Measurements from ENCODE around the gene GPRC5B. TPM values are rescaled to one million over a fixed set of nuclear protein-coding genes. Genes with fewer than 3 reads are reported as not detected.

GPRC5B gene
- total and polyA plus RNA-seq, 2 donors = 14.5 to 29.6 TPM

DNA sequence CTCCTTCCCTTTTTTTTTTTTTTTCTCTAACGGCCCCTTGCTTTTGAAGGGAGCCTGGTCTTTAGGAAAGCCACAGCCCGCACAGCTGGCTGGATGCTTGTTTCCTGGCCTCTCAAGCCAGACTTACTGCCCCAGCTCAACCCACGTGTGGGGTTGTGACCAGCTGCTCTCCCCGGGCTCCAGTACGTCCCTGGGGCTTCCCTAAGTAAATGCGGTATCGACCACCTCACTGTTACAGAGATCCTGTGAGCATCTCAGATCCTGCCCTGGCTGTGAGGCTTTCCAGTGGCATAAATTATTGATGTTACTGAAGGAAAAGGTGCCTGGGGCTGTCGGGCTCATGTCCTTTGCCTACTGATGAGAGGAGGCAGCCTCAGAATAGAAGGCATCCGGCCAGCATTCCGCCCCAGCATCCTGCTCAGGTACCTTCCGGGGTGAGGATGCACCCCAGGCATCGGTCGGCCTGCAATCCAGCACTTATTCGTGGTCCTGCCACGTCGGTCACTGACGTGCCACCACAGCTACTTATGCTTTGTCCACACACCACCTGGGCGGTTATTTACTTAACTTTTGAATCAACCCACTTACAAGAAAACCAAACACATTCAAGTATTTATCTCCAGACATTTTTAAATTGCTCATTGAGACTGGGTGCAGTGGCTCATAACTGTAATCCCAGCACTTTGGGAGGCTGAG is 9.6 kb downstream of the GPRC5B start:
- no peaks in the 10 kb centered on the region for H3K4me1 ChIP-seq (ENCODE audit: insufficient read depth)
- no peak overlapping the region for H3K27ac ChIP-seq (ENCODE audit: low read depth)
- H3K4me3 ChIP-seq (ENCODE audit: low read depth, low read length) = no peak overlapping the region
- WGBS = 78% methylated on average over 18 of the region's 18 CpGs
- no peak for DNase-seq (ENCODE audit: extremely low spot score)
- H3K36me3 ChIP-seq (ENCODE audit: insufficient read depth) = no peaks in the 10 kb centered on the region

DNA sequence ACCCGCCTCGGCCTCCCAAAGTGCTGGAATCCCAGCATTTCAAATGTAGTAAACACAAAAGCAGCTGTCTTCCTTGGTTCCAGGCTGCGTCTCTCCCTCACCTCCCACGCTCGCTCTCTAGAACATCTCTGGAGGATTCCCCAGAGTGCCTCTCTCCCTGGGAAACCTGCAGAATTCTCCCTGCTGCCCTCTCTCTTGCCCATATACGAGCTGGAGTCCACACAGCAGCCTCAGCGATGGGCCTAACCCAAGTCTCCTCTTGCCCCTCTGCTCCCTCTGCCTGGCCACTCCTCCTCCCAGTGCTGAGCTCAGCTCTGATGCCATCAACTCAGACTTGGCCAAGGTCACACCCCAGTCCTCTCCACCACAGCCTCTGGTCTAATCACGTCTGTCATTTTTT is 10.6 kb downstream of the GPRC5B start:
- Histone ChIP-seq H3K36me3 (ENCODE audit: insufficient read depth) (no peaks in the 10 kb centered on the region), H3K27ac (ENCODE audit: low read depth) (no peak overlapping the region), H3K4me3 (ENCODE audit: low read depth, low read length) (no peak overlapping the region), H3K4me1 (ENCODE audit: insufficient read depth) (no peaks in the 10 kb centered on the region)
- 82% methylated on average over 8 of the region's 8 CpGs for WGBS
- DNase-seq (ENCODE audit: extremely low spot score) = no peak

DNA sequence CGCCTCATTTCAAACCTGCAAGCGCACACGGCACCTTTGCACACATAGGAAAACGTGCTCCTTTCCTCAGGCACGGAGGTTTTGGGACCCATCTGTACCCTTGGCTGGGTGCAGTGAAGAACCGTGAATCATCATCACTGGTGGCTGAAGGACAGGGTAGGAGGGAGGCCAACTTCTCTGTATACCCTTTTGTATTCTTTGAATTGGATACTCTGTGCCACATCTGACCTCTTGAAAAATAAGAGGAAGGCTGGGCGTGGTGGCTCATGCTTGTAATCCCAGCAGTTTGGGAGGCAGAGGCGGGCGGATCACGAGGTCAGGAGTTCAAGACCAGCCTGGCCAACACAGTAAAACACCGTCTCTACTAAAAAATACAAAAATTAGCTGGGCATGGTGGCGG is 11.7 kb downstream of the GPRC5B start:
- Histone ChIP-seq H3K36me3 (ENCODE audit: insufficient read depth) (no peaks in the 10 kb centered on the region), H3K27ac (ENCODE audit: low read depth) (no peak overlapping the region), H3K4me3 (ENCODE audit: low read depth, low read length) (no peak overlapping the region), H3K4me1 (ENCODE audit: insufficient read depth) (no peaks in the 10 kb centered on the region)
- DNase-seq (ENCODE audit: extremely low spot score) = no peak
- 90% methylated on average over 12 of the region's 12 CpGs for WGBS

DNA sequence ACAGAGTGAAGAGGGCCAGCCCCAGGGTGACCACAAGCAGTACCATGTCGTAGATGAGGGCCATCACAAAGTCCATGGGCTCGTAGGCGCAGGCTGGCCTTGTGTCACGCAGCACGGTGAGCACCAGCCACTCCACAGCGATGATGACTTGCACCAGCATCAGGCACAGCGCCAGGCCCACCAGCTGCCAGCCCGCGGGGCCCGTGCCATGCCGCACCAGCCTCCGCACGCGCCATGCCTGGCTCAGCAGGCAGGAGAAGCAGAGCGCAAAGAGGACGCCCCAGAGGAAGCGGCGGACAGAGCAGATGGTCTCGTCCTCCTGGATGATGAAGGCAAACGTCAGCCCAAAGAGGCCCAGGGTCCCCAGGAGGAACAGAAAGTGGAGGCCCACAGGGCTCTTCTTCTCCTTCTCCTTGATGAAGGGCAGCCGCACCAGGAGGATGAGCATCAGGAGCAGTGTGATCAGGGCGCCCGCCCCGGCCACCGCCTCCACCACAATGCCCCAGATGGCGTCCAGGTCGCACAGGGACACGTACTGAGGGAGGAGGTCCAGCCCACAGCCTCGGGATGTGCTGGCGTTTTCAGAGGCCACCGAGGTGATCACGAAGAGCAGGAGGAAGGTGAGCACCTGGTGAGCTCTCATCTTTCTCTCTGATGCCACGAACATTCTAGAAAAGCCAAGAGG is 12.3 kb downstream of the GPRC5B start:
- Histone ChIP-seq H3K4me3 (ENCODE audit: low read depth, low read length) (no peak overlapping the region), H3K4me1 (ENCODE audit: insufficient read depth) (no peaks in the 10 kb centered on the region), H3K27ac (ENCODE audit: low read depth) (no peak overlapping the region), H3K36me3 (ENCODE audit: insufficient read depth) (no peaks in the 10 kb centered on the region)
- DNase-seq (ENCODE audit: extremely low spot score) = no peak
- 97% methylated on average over 33 of the region's 33 CpGs for WGBS

DNA sequence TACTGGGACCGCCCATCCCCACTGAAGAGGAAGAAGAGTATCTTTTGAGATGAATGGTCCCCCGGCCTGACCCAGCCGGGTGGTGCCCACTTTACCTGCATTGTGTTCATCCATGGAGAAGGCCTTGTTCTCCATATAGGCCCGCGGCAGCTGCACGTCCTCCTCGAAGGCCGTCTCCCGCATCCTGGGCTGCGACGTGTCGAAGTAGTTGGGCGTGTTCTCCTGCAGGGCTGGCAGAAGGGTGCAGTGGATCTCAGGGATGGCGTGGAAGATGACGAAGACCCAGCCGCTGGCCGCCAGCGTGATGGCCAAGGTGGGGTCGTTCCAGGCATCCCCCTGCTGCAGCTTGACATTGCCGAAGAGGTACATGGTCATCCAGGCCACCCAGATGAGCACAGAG is 12.9 kb downstream of the GPRC5B start:
- DNase-seq (ENCODE audit: extremely low spot score) = no peak
- no peaks in the 10 kb centered on the region for H3K36me3 ChIP-seq (ENCODE audit: insufficient read depth)
- H3K27ac ChIP-seq (ENCODE audit: low read depth) = no peak overlapping the region
- 96% methylated on average over 20 of the region's 20 CpGs for WGBS
- H3K4me3 ChIP-seq (ENCODE audit: low read depth, low read length) = no peak overlapping the region
- no peaks in the 10 kb centered on the region for H3K4me1 ChIP-seq (ENCODE audit: insufficient read depth)

DNA sequence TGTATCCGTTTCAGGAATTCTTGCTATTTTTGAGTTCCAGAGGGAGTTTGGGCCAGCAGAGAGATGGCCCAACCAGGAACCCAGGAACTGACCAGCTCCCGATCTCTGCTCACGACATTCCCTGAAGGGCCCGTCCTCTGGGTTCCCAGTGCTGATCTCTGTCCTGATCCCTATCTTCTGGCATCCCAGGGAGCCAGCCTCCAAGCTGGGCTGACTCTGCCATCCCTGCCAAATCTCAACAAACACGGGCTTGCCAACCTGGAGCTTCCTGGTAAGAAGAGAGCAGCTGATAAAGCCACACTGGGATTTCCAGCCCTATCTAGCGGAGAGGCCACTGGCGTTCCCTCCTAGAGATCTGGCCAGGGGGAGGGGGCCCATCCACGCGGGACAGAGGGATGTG is 16.2 kb downstream of the GPRC5B start:
- no peak overlapping the region for H3K27ac ChIP-seq (ENCODE audit: low read depth)
- 83% methylated on average over 9 of the region's 9 CpGs for WGBS

DNA sequence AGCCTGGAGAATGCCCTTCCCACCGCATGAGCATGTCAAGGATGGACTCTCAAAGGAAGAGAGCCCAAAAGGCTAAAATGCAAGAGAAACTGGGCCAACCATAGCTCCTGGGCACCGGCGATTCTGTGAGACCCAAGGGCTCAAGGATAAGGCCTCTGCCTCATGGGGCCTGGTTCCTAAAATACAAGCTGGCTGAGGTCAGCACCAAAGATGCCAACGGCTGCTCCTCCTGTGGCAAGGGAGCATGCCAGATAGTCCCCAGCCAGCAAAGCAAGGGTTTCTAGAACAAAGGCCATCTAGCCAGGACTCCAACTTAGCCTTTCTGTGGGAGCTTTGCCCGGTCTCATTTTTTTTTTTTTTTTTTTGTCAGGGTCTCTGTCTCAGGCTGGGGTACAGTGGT is 20.1 kb downstream of the GPRC5B start:
- H3K4me3 ChIP-seq (ENCODE audit: low read depth, low read length) = no peak overlapping the region
- no peaks in the 10 kb centered on the region for H3K4me1 ChIP-seq (ENCODE audit: insufficient read depth)
- WGBS = 96% methylated on average over 5 of the region's 5 CpGs
- no peaks in the 10 kb centered on the region for H3K36me3 ChIP-seq (ENCODE audit: insufficient read depth)
- DNase-seq (ENCODE audit: extremely low spot score) = no peak
- H3K27ac ChIP-seq (ENCODE audit: low read depth) = no peak overlapping the region

More for the DNA sequence above, 16.2 kb downstream of the GPRC5B start:
- Histone ChIP-seq H3K36me3 (ENCODE audit: insufficient read depth) (no peaks in the 10 kb centered on the region), H3K4me1 (ENCODE audit: insufficient read depth) (no peaks in the 10 kb centered on the region), H3K4me3 (ENCODE audit: low read depth, low read length) (no peak overlapping the region)
- DNase-seq (ENCODE audit: extremely low spot score) = no peak

DNA sequence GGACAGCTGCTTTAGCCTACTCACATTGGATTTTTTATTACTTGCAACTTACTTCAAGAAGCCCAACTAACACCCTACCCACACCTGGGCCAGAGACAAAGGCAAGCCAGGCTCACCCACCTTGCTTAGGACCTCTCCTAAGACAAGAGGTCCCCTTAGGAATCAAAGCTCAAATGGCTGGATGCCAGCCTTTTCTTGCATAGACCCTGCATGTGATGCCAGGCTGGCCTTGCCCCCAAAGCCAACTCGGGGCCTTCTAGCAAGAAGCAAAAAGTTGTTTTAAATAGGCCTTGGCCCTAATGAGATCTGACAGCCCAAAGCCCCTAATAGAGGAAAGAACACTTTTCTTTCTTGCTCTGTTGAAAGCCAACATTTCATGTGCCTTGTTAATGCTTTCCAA is 20.7 kb downstream of the GPRC5B start:
- Histone ChIP-seq H3K27ac (ENCODE audit: low read depth) (no peak overlapping the region), H3K36me3 (ENCODE audit: insufficient read depth) (no peaks in the 10 kb centered on the region), H3K4me3 (ENCODE audit: low read depth, low read length) (no peak overlapping the region), H3K4me1 (ENCODE audit: insufficient read depth) (no peaks in the 10 kb centered on the region)
- no peak for DNase-seq (ENCODE audit: extremely low spot score)
- 90% methylated on average over 1 of the region's 1 CpG for WGBS

DNA sequence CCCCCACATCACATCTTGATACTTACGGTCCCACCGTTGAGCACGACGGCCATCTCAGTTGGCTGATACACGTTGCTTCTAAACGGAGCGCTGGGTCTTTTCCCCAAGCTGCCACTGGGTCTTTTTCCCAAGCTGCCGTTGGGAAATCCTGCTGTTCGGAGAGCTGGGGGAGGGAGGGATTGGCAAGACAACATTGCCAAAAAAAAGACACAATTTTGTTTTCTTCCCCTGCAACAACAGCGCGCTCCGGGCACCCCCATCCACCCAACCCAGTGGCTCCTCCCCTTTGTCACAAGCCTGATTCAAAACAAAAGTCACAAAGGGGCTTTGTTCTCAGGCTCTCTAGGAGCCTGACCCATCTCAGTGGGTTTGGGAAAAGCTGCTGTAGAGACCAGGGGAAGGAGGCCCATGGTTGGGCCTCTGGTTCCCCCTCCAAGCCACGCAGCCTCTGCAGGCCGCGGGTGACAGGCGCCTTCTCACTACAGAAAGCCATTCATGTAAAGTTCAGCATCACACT is 22.8 kb downstream of the GPRC5B start:
- no peak overlapping the region for H3K27ac ChIP-seq (ENCODE audit: low read depth)

DNA sequence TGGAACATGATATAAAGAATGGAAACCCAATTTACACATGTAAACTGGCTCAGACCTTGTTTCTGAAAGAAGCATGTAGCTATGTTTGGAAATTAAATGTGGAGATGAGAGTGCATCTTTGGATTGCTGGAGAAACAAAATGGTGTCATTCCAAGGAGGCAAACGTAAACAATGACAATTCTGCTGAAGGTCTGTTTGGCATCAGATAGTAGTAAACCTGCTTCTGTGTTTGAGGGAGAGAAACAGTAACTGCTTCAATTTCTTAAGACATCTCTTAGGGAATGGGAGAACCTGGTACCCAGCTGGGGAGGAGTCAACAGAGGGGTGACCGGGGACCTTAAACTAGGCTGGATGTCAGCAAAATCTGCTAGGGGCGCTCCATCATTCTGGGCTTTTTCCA is 23.5 kb downstream of the GPRC5B start:
- no peaks in the 10 kb centered on the region for H3K36me3 ChIP-seq (ENCODE audit: insufficient read depth)
- DNase-seq (ENCODE audit: extremely low spot score) = no peak
- no peaks in the 10 kb centered on the region for H3K4me1 ChIP-seq (ENCODE audit: insufficient read depth)
- H3K4me3 ChIP-seq (ENCODE audit: low read depth, low read length) = no peak overlapping the region
- H3K27ac ChIP-seq (ENCODE audit: low read depth) = no peak overlapping the region
- WGBS = 78% methylated on average over 3 of the region's 3 CpGs

More for the DNA sequence above, 22.8 kb downstream of the GPRC5B start:
- 76% methylated on average over 16 of the region's 16 CpGs for WGBS
- Histone ChIP-seq H3K4me1 (ENCODE audit: insufficient read depth) (no peaks in the 10 kb centered on the region), H3K4me3 (ENCODE audit: low read depth, low read length) (no peak overlapping the region), H3K36me3 (ENCODE audit: insufficient read depth) (no peaks in the 10 kb centered on the region)
- DNase-seq (ENCODE audit: extremely low spot score) = no peak

DNA sequence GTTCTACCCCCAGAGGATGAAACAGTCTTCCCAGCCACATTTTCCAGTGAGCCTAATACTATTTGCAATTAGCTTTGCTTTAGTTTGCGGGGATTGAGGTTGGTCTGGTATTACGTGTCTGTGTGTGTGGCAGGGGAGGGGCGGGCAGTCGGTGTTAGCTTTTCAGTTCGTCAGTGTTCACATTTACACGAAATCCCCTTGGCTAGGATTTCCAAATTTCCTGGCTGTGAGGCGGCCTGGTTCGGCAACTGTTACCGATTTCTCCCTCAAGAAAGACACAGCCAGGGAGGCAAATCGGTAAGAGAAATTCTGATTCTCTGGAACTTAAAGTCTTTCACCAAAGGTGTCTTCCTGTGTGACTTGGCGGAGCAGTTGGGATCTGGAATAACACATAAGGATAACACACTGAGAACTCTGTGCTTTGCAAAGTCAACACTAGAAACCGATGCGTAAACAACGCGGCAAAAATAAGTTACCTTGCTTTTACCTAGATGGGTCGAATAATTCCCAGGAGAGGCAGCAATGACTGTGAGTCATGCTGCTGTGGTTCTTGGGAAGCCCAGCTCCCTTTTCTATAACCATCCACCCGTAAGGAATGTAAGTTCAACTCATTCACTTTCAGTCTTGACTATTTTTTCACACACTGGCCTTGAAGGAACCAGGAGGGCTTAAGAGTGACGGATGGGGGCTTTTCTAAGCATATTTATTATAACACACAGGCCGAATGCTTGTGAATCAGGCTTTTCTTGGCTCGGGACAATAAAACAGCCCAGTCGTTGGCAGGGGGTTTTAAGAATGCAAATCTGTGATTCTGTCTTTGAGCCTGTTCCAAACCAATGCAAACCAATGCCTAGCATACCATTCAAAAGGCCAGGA is 24.2 kb downstream of the GPRC5B start:
- no peak for DNase-seq (ENCODE audit: extremely low spot score)
- H3K4me1 ChIP-seq (ENCODE audit: insufficient read depth) = no peaks in the 10 kb centered on the region
- 61% methylated on average over 21 of the region's 21 CpGs for WGBS
- no peak overlapping the region for H3K27ac ChIP-seq (ENCODE audit: low read depth)
- no peak overlapping the region for H3K4me3 ChIP-seq (ENCODE audit: low read depth, low read length)
- H3K36me3 ChIP-seq (ENCODE audit: insufficient read depth) = no peaks in the 10 kb centered on the region

DNA sequence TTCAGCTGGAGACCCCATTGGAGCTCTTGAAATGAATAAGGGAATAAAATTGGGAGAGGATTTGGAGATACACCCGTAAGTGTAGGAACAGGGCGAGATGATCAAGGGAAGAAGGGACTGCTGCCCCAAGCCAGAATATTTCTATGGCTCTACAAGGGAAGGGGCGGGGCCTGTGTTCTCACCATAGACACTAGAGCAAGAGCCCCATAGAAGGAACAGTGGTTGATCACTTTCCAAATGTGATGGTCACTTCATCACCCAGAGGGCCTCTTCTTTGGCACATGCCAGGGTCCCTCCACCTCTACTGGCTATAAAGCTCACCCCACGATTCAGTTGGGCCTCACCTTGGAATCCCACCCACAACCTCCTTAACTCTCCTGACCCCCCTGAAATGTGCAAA is 25.0 kb downstream of the GPRC5B start:
- H3K4me3 ChIP-seq (ENCODE audit: low read depth, low read length) = no peak overlapping the region
- WGBS = 92% methylated on average over 4 of the region's 4 CpGs
- no peak overlapping the region for H3K27ac ChIP-seq (ENCODE audit: low read depth)
- DNase-seq (ENCODE audit: extremely low spot score) = no peak
- no peaks in the 10 kb centered on the region for H3K4me1 ChIP-seq (ENCODE audit: insufficient read depth)
- no peaks in the 10 kb centered on the region for H3K36me3 ChIP-seq (ENCODE audit: insufficient read depth)

DNA sequence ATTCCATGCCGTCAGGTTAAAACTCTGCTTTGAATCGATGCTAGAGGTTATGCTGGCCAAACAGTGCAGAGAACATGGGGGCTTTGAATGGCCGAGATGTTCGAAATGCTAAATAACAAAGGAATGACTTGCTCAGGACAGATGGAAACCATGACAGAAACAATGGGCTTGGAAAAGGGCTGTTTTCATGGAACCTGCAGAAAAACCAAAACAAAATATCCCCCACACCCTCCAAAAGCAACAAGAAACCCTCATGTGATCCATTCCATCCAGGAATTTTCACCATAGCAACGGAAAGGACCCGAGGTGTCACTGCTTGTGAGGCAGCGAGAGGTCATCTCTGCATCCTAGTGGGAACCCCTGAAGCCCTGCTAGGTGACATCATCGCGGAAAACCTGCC is 25.5 kb downstream of the GPRC5B start:
- Histone ChIP-seq H3K27ac (ENCODE audit: low read depth) (no peak overlapping the region), H3K4me3 (ENCODE audit: low read depth, low read length) (no peak overlapping the region), H3K36me3 (ENCODE audit: insufficient read depth) (no peaks in the 10 kb centered on the region), H3K4me1 (ENCODE audit: insufficient read depth) (no peaks in the 10 kb centered on the region)
- no peak for DNase-seq (ENCODE audit: extremely low spot score)
- WGBS = 94% methylated on average over 9 of the region's 9 CpGs
